CD4-positive, alpha-beta T cell treated with Interferon gamma for 1 hour (primary cell): Measurements from ENCODE around the gene CLEC4E.
A peak's percentile ranks its signal among the peaks of the same experiment; 100 is the strongest.
"Not testable (repeated sequence)": the region's sequence is repeated elsewhere in the genome, so short reads cannot be mapped to it uniquely, and the experiment has no call there.

Experiments used
- DNase-seq: peaks from one replicate; pipeline ENCODE4 v3.0.0-alpha.2; 2020

CLEC4E gene

GRCh38 chr12:8540831-8541230, at the start of gene CLEC4E:
Gene CLEC4E (minus strand): TSS chr12:8540905. CDS start chr12:8540797, 108 bp downstream.
- not testable (repeated sequence) for DNase-seq

- DNase-seq: no peak
These were observed 49.0 kb upstream of the CLEC4E start for GRCh38 chr12:8589679-8590078.

GRCh38 chr12:8584478-8584877, 43.8 kb upstream of the CLEC4E start:
- not testable (repeated sequence) for DNase-seq

GRCh38 chr12:8584004-8584403, 43.3 kb upstream of the CLEC4E start:
- no peak for DNase-seq

GRCh38 chr12:8581098-8581784, 40.5 kb upstream of the CLEC4E start:
- DNase-seq: no peak

- DNase-seq: no peak
These were observed 37.2 kb upstream of the CLEC4E start for GRCh38 chr12:8577879-8578278.

GRCh38 chr12:8572507-8572906, 31.8 kb upstream of the CLEC4E start:
- DNase-seq: peak; percentile 49

- DNase-seq: no peak
These were observed 25.8 kb upstream of the CLEC4E start for GRCh38 chr12:8566525-8566924.

- DNase-seq: not testable (repeated sequence)
These were observed 25.3 kb upstream of the CLEC4E start for GRCh38 chr12:8566052-8566451.

GRCh38 chr12:8564656-8565055, 24.0 kb upstream of the CLEC4E start:
- no peak for DNase-seq

- DNase-seq: no peak
These were observed 22.7 kb upstream of the CLEC4E start for GRCh38 chr12:8563356-8563755.

GRCh38 chr12:8562310-8562709, 21.6 kb upstream of the CLEC4E start:
- DNase-seq: no peak

- no peak for DNase-seq
These were observed 20.3 kb upstream of the CLEC4E start for GRCh38 chr12:8561011-8561410.

GRCh38 chr12:8559676-8560075, 19.0 kb upstream of the CLEC4E start:
- no peak for DNase-seq

GRCh38 chr12:8556531-8557097, 15.9 kb upstream of the CLEC4E start:
- DNase-seq: no peak

GRCh38 chr12:8554451-8555195, 13.9 kb upstream of the CLEC4E start:
- DNase-seq: no peak

- no peak for DNase-seq
These were observed 12.5 kb upstream of the CLEC4E start for GRCh38 chr12:8553088-8553627.

- no peak for DNase-seq
These were observed 8.7 kb upstream of the CLEC4E start for GRCh38 chr12:8549381-8549780.

GRCh38 chr12:8548192-8548591, 7.5 kb upstream of the CLEC4E start:
- no peak for DNase-seq

GRCh38 chr12:8547645-8548044, 6.9 kb upstream of the CLEC4E start:
- no peak for DNase-seq

- DNase-seq: no peak
These were observed 5.9 kb upstream of the CLEC4E start for GRCh38 chr12:8546591-8546990.

GRCh38 chr12:8544295-8544694, 3.6 kb upstream of the CLEC4E start:
- peak; percentile 56 for DNase-seq

GRCh38 chr12:8541562-8541961, 857 bp upstream of the CLEC4E start:
- DNase-seq: no peak

GRCh38 chr12:8537820-8538219, 2.9 kb downstream of the CLEC4E start:
- DNase-seq: not testable (repeated sequence)
